Measurements from ENCODE around the gene CD226. TPM values are rescaled to one million over a fixed set of nuclear protein-coding genes. Genes with fewer than 3 reads are reported as not detected.

The CD226 gene
- polyA plus RNA-seq, 1 of the 3 experiments (the other 2 are of a cell fraction) = 0.56 TPM

- CTCF ChIA-PET = no interaction called here
- no peak for DNase-seq
- H3K4me2 ChIP-seq = no peak overlapping the region
Measured at GRCh38 chr18:69897397-69898108, 50.1 kb downstream of the CD226 start.

GRCh38 chr18:69895066-69896047 lies 52.3 kb downstream of the CD226 start:
- H3K27ac ChIP-seq (ENCODE audit: low read depth in 2 of 2, low read length in 1 of 2) = no peak overlapping the region
- no peaks in the 10 kb centered on the region for H3F3A ChIP-seq (replicated peaks; ENCODE audit: insufficient read depth)
- no peaks in the 10 kb centered on the region for H3K27me3 ChIP-seq (ENCODE audit: insufficient read depth)
- H3K9ac ChIP-seq = no peak overlapping the region
- H3K4me1 ChIP-seq (ENCODE audit: control insufficient read depth in 1 of 2, insufficient read depth in 2 of 2, low read depth in 1 of 2, low read length in 1 of 2) = no peaks in the 10 kb centered on the region
- ChIA-PET CTCF (no interaction called here), POLR2A (no interaction called here)
- no peaks in the 10 kb centered on the region for H3K36me3 ChIP-seq (replicated peaks in 1 of 2; ENCODE audit: control insufficient read depth in 1 of 2, insufficient read depth in 2 of 2, low read length in 1 of 2)
- H3K79me2 ChIP-seq (ENCODE audit: insufficient read depth) = no peaks in the 10 kb centered on the region
- H3K4me2 ChIP-seq = no peak overlapping the region
- H3K9me3 ChIP-seq = no peaks in the 10 kb centered on the region
- 89% methylated on average over 15 of the region's 19 CpGs for WGBS (ENCODE audit: low lambda C conversion rate)
- no peak overlapping the region for H3K4me3 ChIP-seq (ENCODE audit: low read depth in 2 of 2, low read length in 1 of 2)
- no peaks in the 10 kb centered on the region for H3K9me2 ChIP-seq
- H2AFZ ChIP-seq (ENCODE audit: low read depth) = no peak overlapping the region
- no peak for DNase-seq
- no peaks in the 10 kb centered on the region for H4K20me1 ChIP-seq (ENCODE audit: insufficient read depth)
- no peak for TF ChIP-seq FOXJ3 (CRISPR knock-in tag; IDR thresholded peaks at IDR 0.05)
- TF ChIP-seq ELF1 (IDR thresholded peaks at IDR 0.05) = no peak
- TF ChIP-seq FOXM1 (IDR thresholded peaks at IDR 0.05; ENCODE audit: low read depth) = no peak
- TF ChIP-seq FOSL2 (IDR thresholded peaks at IDR 0.05; ENCODE audit: borderline replicate concordance, low read depth) = no peak
- TF ChIP-seq ZBTB33 (IDR thresholded peaks at IDR 0.05; ENCODE audit: borderline replicate concordance, low read depth) = no peak
- no peak for TF ChIP-seq MEF2A (IDR thresholded peaks at IDR 0.05; ENCODE audit: borderline replicate concordance, low read depth)
- no peak for TF ChIP-seq JUND (IDR thresholded peaks at IDR 0.05)
- no peak for TF ChIP-seq CTCF (IDR thresholded peaks at IDR 0.05)
- no peak for TF ChIP-seq IRF3 (IDR thresholded peaks at IDR 0.05; ENCODE audit: low read depth, low read length)
- TF ChIP-seq GATA2 (CRISPR knock-in tag; IDR thresholded peaks at IDR 0.05) = no peak
- no peak for TF ChIP-seq POLR2AphosphoS5 (IDR thresholded peaks at IDR 0.05; ENCODE audit: low read depth, low read length)
- no peak for TF ChIP-seq NRF1 (IDR thresholded peaks at IDR 0.05; ENCODE audit: low read depth, low read length)
- no peak for TF ChIP-seq YY1 (IDR thresholded peaks at IDR 0.05; ENCODE audit: low read depth)
- no peak for TF ChIP-seq PBX3 (IDR thresholded peaks at IDR 0.05)
- TF ChIP-seq TCF12 (IDR thresholded peaks at IDR 0.05) = no peak

More at GRCh38 chr18:69897397-69898108, 50.1 kb downstream of the CD226 start:
- no peak overlapping the region for H3K9ac ChIP-seq
- TF ChIP-seq TAF1 (IDR thresholded peaks at IDR 0.05; ENCODE audit: borderline replicate concordance, low read depth, low read length) (no peak), NFIC (IDR thresholded peaks at IDR 0.05; ENCODE audit: borderline replicate concordance) (no peak), GABPA (IDR thresholded peaks at IDR 0.05; ENCODE audit: low read depth) (no peak), TEAD4 (IDR thresholded peaks at IDR 0.05; ENCODE audit: borderline replicate concordance, insufficient read depth) (no peak), RFX5 (IDR thresholded peaks at IDR 0.05; ENCODE audit: low read length) (no peak), NRF1 (IDR thresholded peaks at IDR 0.05; ENCODE audit: low read depth, low read length) (no peak)
- no peaks in the 10 kb centered on the region for H3K79me2 ChIP-seq (ENCODE audit: insufficient read depth)
- no peak overlapping the region for H3K27ac ChIP-seq (ENCODE audit: low read depth in 2 of 2, low read length in 1 of 2)
- H3K4me3 ChIP-seq (ENCODE audit: low read depth in 2 of 2, low read length in 1 of 2) = no peak overlapping the region
- POLR2A ChIA-PET = no interaction called here
- H4K20me1 ChIP-seq (ENCODE audit: insufficient read depth) = no peaks in the 10 kb centered on the region
- no peaks in the 10 kb centered on the region for H3K36me3 ChIP-seq (replicated peaks in 1 of 2; ENCODE audit: control insufficient read depth in 1 of 2, insufficient read depth in 2 of 2, low read length in 1 of 2)
- H3K4me1 ChIP-seq (ENCODE audit: control insufficient read depth in 1 of 2, insufficient read depth in 2 of 2, low read depth in 1 of 2, low read length in 1 of 2) = no peaks in the 10 kb centered on the region
- no peaks in the 10 kb centered on the region for H3K27me3 ChIP-seq (ENCODE audit: insufficient read depth)
- no peaks in the 10 kb centered on the region for H3K9me2 ChIP-seq
- no peaks in the 10 kb centered on the region for H3K9me3 ChIP-seq
- WGBS (ENCODE audit: low lambda C conversion rate) = 89% methylated on average over 7 of the region's 7 CpGs
- H3F3A ChIP-seq (replicated peaks; ENCODE audit: insufficient read depth) = no peaks in the 10 kb centered on the region
- H2AFZ ChIP-seq (ENCODE audit: low read depth) = no peak overlapping the region
